Natural killer cell (primary cell): Measurements from ENCODE around the gene SRCAP. TPM values are rescaled to one million over a fixed set of nuclear protein-coding genes. Genes with fewer than 3 reads are reported as not detected.
A peak's percentile ranks its signal among the peaks of the same experiment; 100 is the strongest.

Experiments used
- ATAC-seq, 3 donors: fragments of 150-1000 bp in 2 of 3; fragments of 200-7000 bp in 1 of 3; cut with Tn5 transposase; 1 replicate in 1 of 3; 2 replicates in 2 of 3; pipeline ENCODE4 v1.10.0; 2021; ENCODE audit warnings: mild to moderate bottlenecking in 2 of 3, moderate library complexity in 2 of 3
- DNase-seq, 2 donors: peaks; one replicate each; pipeline versions ENCODE4 v3.0.0 to v3.0.0-alpha.2; 2013 to 2021; ENCODE audit warnings: mixed read lengths in 1 of 2
- H3K27ac ChIP-seq: one replicate; pipeline ENCODE4 v1.5.1; 2013; ENCODE audit warnings: mild to moderate bottlenecking, low read length
- H3K27me3 ChIP-seq: one replicate; pipeline ENCODE4 v1.6.1; 2013; ENCODE audit warnings: low read length; ENCODE audit not compliant: control insufficient read depth, insufficient read depth
- H3K36me3 ChIP-seq: one replicate; pipeline ENCODE4 v1.6.1; 2013; ENCODE audit warnings: low read length; ENCODE audit not compliant: control insufficient read depth, insufficient read depth
- H3K4me1 ChIP-seq: one replicate; pipeline ENCODE4 v1.6.1; 2013; ENCODE audit warnings: low read length; ENCODE audit not compliant: control insufficient read depth, insufficient read depth
- H3K4me3 ChIP-seq: one replicate; pipeline ENCODE4 v1.5.1; 2013; ENCODE audit warnings: low read length
- H3K9me3 ChIP-seq: one replicate; pipeline ENCODE4 v1.6.1; 2013; ENCODE audit warnings: low read length; ENCODE audit not compliant: control insufficient read depth, insufficient read depth
- H3K27ac Mint-ChIP-seq, 2 donors: one replicate each; pipeline ENCODE4 v1.8.0; 2022; ENCODE audit warnings: mild to moderate bottlenecking in 2 of 2, mixed read lengths in 2 of 2, moderate library complexity in 1 of 2
- H3K27me3 Mint-ChIP-seq, 2 donors: one replicate each; pipeline ENCODE4 v1.8.0; 2022; ENCODE audit warnings: low read depth in 2 of 2, mixed read lengths in 2 of 2
- H3K36me3 Mint-ChIP-seq: one replicate; pipeline ENCODE4 v1.8.0; 2022; ENCODE audit warnings: mixed read lengths
- H3K4me1 Mint-ChIP-seq, 2 donors: one replicate each; pipeline ENCODE4 v1.8.0; 2022; ENCODE audit warnings: mixed read lengths in 2 of 2
- H3K4me3 Mint-ChIP-seq: one replicate; pipeline ENCODE4 v1.8.0; 2022; ENCODE audit warnings: mild to moderate bottlenecking, moderate library complexity, mixed read lengths
- H3K9me3 Mint-ChIP-seq, 2 donors: one replicate each; pipeline ENCODE4 v1.8.0; 2022; ENCODE audit warnings: mixed read lengths in 2 of 2
- WGBS: methylation state at CpG from one replicate; pipeline ENCODE4 v1.1.7; 2013; ENCODE audit warnings: missing lambda C conversion rate; ENCODE audit not compliant: insufficient coverage; 5-methylcytosine and 5-hydroxymethylcytosine counted together
- intact Hi-C: fragments of 100-400 bp; cut with micrococcal nuclease; formaldehyde crosslinking; loops from one replicate; pipeline ENCODE4 v1.14.2; 2022
- total RNA-seq, 4 donors: library from RNA; stranded (reverse); fragments of 120-200 nt in 1 of 4; gene quantifications; one replicate each; pipeline versions ENCODE4 v1.2.3 to v1.2.4, GENCODE V29; 2013 to 2022
- TF ChIP-seq, protein P1 (sequence below): fragments of 200-600 bp; IDR thresholded peaks from one replicate; pipeline ENCODE4 v1.8.0; 2022; ENCODE audit warnings: antibody characterized with exemption

The SRCAP gene
- total RNA-seq, 3 donors from 2014 or later (not counting 1 experiment from before 2014, with no cell fraction given): 78.8 to 99.0 (median 89.3) TPM

- peak overlapping the region; percentile 3 for H3K4me3 Mint-ChIP-seq
- Histone ChIP-seq H3K9me3 (no peaks in the 10 kb centered on the region), H3K36me3 (peaks cover 40% of the 10 kb centered on the region), H3K4me1 (peaks cover 19% of the 10 kb centered on the region), H3K27ac (no peak overlapping the region), H3K4me3 (no peak overlapping the region), H3K27me3 (no peaks in the 10 kb centered on the region)
- H3K9me3 Mint-ChIP-seq: no peaks in the 10 kb centered on the region
- ATAC-seq: no peak
- no peaks in the 10 kb centered on the region for H3K36me3 Mint-ChIP-seq
- DNase-seq: no peak
- H3K4me1 Mint-ChIP-seq: peaks cover 34 to 45% of the 10 kb centered on the region in 2 donors
- H3K27me3 Mint-ChIP-seq: no peaks in the 10 kb centered on the region
- H3K27ac Mint-ChIP-seq: peak overlapping the region in 1 of 2 donors; percentile 90
- 96% methylated on average over 20 of the region's 20 CpGs for WGBS
- TF ChIP-seq, protein P1, sequence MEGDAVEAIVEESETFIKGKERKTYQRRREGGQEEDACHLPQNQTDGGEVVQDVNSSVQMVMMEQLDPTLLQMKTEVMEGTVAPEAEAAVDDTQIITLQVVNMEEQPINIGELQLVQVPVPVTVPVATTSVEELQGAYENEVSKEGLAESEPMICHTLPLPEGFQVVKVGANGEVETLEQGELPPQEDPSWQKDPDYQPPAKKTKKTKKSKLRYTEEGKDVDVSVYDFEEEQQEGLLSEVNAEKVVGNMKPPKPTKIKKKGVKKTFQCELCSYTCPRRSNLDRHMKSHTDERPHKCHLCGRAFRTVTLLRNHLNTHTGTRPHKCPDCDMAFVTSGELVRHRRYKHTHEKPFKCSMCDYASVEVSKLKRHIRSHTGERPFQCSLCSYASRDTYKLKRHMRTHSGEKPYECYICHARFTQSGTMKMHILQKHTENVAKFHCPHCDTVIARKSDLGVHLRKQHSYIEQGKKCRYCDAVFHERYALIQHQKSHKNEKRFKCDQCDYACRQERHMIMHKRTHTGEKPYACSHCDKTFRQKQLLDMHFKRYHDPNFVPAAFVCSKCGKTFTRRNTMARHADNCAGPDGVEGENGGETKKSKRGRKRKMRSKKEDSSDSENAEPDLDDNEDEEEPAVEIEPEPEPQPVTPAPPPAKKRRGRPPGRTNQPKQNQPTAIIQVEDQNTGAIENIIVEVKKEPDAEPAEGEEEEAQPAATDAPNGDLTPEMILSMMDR: no peak
- intact Hi-C loops: no loop called here
These were observed 52.0 kb downstream of the SRCAP start for GRCh38 chr16:30750876-30751465.

- Histone ChIP-seq H3K27me3 (no peaks in the 10 kb centered on the region), H3K4me3 (no peak overlapping the region), H3K27ac (no peak overlapping the region), H3K4me1 (peaks cover 14% of the 10 kb centered on the region), H3K36me3 (peaks cover 52% of the 10 kb centered on the region), H3K9me3 (no peaks in the 10 kb centered on the region)
- Mint-ChIP-seq H3K9me3 (no peaks in the 10 kb centered on the region), H3K27ac (no peak overlapping the region), H3K27me3 (no peaks in the 10 kb centered on the region), H3K4me1 (peaks cover 22 to 31% of the 10 kb centered on the region in 2 donors), H3K36me3 (no peaks in the 10 kb centered on the region), H3K4me3 (no peak overlapping the region)
- TF ChIP-seq, protein P1: no peak
- no peak for DNase-seq
- WGBS: 96% methylated on average over 4 of the region's 4 CpGs
- intact Hi-C loops: no loop called here
- no peak for ATAC-seq
These were observed 54.6 kb downstream of the SRCAP start for GRCh38 chr16:30753596-30753995.

GRCh38 chr16:30755955-30756780, 57.2 kb downstream of the SRCAP start:
- H3K27ac ChIP-seq: no peak overlapping the region
- peaks cover 43% of the 10 kb centered on the region for H3K36me3 ChIP-seq
- Mint-ChIP-seq H3K27me3 (no peaks in the 10 kb centered on the region), H3K27ac (no peak overlapping the region), H3K4me1 (peaks cover 6 to 22% of the 10 kb centered on the region in 2 donors), H3K36me3 (no peaks in the 10 kb centered on the region), H3K9me3 (no peaks in the 10 kb centered on the region), H3K4me3 (no peak overlapping the region)
- 97% methylated on average over 20 of the region's 20 CpGs for WGBS
- no peaks in the 10 kb centered on the region for H3K9me3 ChIP-seq
- no peak for ATAC-seq
- DNase-seq: no peak
- H3K4me3 ChIP-seq: no peak overlapping the region
- peaks cover 23% of the 10 kb centered on the region for H3K4me1 ChIP-seq
- TF ChIP-seq, protein P1: no peak
- intact Hi-C loops: no loop called here
- H3K27me3 ChIP-seq: no peaks in the 10 kb centered on the region
